ENCODE measurements around the gene A3GALT2.

The A3GALT2 gene

GRCh38 chr1:33288976-33289857 lies 31.7 kb downstream of the A3GALT2 start:
- DNase-seq = no peak

GRCh38 chr1:33287317-33287716 lies 33.6 kb downstream of the A3GALT2 start:
- DNase-seq = no peak

- DNase-seq = no peak
Observed at GRCh38 chr1:33286451-33287185, 34.3 kb downstream of the A3GALT2 start.

- DNase-seq = no peak
Observed at GRCh38 chr1:33284049-33284448, 36.8 kb downstream of the A3GALT2 start.

- no peak for DNase-seq
Observed at GRCh38 chr1:33282791-33283190, 38.1 kb downstream of the A3GALT2 start.

- no peak for DNase-seq
Observed at GRCh38 chr1:33281554-33282303, 39.2 kb downstream of the A3GALT2 start.

GRCh38 chr1:33280091-33280661 lies 40.7 kb downstream of the A3GALT2 start:
- DNase-seq = no peak

GRCh38 chr1:33277488-33278084 lies 43.3 kb downstream of the A3GALT2 start:
- DNase-seq = no peak

- no peak for DNase-seq
Observed at GRCh38 chr1:33276573-33277298, 44.2 kb downstream of the A3GALT2 start.

- no peak for DNase-seq
Observed at GRCh38 chr1:33275706-33276572, 45.0 kb downstream of the A3GALT2 start.

- no peak for DNase-seq
Observed at GRCh38 chr1:33275195-33275594, 45.7 kb downstream of the A3GALT2 start.

GRCh38 chr1:33274446-33274845 lies 46.5 kb downstream of the A3GALT2 start:
- no peak for DNase-seq

GRCh38 chr1:33273961-33274371 lies 46.9 kb downstream of the A3GALT2 start:
- no peak for DNase-seq

GRCh38 chr1:33273406-33273805 lies 47.5 kb downstream of the A3GALT2 start:
- DNase-seq = no peak

- DNase-seq = no peak
Observed at GRCh38 chr1:33272930-33273329, 48.0 kb downstream of the A3GALT2 start.

GRCh38 chr1:33272509-33272908 lies 48.4 kb downstream of the A3GALT2 start:
- DNase-seq = no peak

- no peak for DNase-seq
Observed at GRCh38 chr1:33271666-33272505, 49.0 kb downstream of the A3GALT2 start.

- DNase-seq = no peak
Observed at GRCh38 chr1:33270808-33271465, 50.0 kb downstream of the A3GALT2 start.

GRCh38 chr1:33270379-33270778 lies 50.5 kb downstream of the A3GALT2 start:
- DNase-seq = no peak
